ENCODE measurements around the gene LRRC7.

LRRC7 gene

GRCh38 chr1:70112838-70113237, 545.1 kb downstream of the LRRC7 start:
- DNase-seq, result no peak

- no peak for DNase-seq
These were observed 547.6 kb downstream of the LRRC7 start for GRCh38 chr1:70115315-70115714.

GRCh38 chr1:70117046-70117445, 549.3 kb downstream of the LRRC7 start:
- no peak for DNase-seq

GRCh38 chr1:70134148-70134547, 566.4 kb downstream of the LRRC7 start:
- no peak for DNase-seq

GRCh38 chr1:70140343-70140742, 572.6 kb downstream of the LRRC7 start:
- DNase-seq, result no peak

GRCh38 chr1:70140894-70141293, 573.2 kb downstream of the LRRC7 start:
- DNase-seq, result no peak

- DNase-seq, result no peak
These were observed 574.4 kb downstream of the LRRC7 start for GRCh38 chr1:70142075-70142474.

- no peak for DNase-seq
These were observed 575.4 kb downstream of the LRRC7 start for GRCh38 chr1:70143048-70143659.

- no peak for DNase-seq
These were observed 578.8 kb downstream of the LRRC7 start for GRCh38 chr1:70146488-70146887.

- no peak for DNase-seq
These were observed 582.7 kb downstream of the LRRC7 start for GRCh38 chr1:70150444-70150843.

- no peak for DNase-seq
These were observed 586.0 kb downstream of the LRRC7 start for GRCh38 chr1:70153739-70154138.

GRCh38 chr1:70156529-70157120, 588.9 kb downstream of the LRRC7 start:
- DNase-seq, result peak in 1 of 2 experiments; percentile 24

- DNase-seq, result no peak
These were observed 596.6 kb downstream of the LRRC7 start for GRCh38 chr1:70164350-70164749.

GRCh38 chr1:70168283-70168682, 600.6 kb downstream of the LRRC7 start:
- DNase-seq, result no peak

GRCh38 chr1:70169018-70169839, 601.5 kb downstream of the LRRC7 start:
- DNase-seq, result no peak

- no peak for DNase-seq
These were observed 603.8 kb downstream of the LRRC7 start for GRCh38 chr1:70171512-70171911.

Measured in SW 1271 (cell line).